Ovary (tissue), 3 donors: ENCODE results near the gene POU6F2.

Experiments
- EP300 ChIP-seq: sonication (generic); formaldehyde crosslinking; IDR thresholded peaks from one replicate; pipeline ENCODE4 v1.6.1; 2017; ENCODE audit warnings: antibody characterized with exemption
- POLR2A ChIP-seq: fragments of 450-650 bp; IDR thresholded peaks from one replicate; pipeline ENCODE4 v1.6.1; 2017; ENCODE audit warnings: antibody characterized with exemption, mild to moderate bottlenecking, moderate library complexity
- TF ChIP-seq, protein P1 (sequence below), 3 donors: fragments of 450-650 bp in 2 of 3; fragments of 200-600 bp in 1 of 3; IDR thresholded peaks; one replicate each; pipeline versions ENCODE4 v1.5.1 to v1.8.0; 2016 to 2022; ENCODE audit warnings: antibody characterized with exemption in 3 of 3, mild to moderate bottlenecking in 1 of 3
- donor health status: DM: no; HTN: no; CAD: no.

DNA sequence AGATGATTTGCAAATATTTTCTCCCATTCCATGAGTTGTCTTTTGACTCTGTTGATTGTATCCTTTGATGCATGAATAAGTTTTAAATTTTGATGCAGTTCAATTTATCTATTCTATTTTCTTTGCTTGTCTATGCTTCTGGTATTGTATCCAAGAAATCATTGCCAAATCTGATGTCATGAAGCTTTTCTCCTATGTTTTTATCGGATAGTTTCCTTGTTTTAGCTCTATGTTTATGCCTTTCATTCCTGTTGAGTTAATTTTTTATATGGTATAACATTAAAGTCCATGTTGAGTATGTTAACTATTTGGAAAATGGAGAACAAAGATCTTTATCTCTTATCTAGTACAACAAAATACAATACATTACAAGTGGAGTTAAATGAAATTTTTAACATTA is 41.1 kb upstream of the POU6F2 start:
- TF ChIP-seq, protein P1, sequence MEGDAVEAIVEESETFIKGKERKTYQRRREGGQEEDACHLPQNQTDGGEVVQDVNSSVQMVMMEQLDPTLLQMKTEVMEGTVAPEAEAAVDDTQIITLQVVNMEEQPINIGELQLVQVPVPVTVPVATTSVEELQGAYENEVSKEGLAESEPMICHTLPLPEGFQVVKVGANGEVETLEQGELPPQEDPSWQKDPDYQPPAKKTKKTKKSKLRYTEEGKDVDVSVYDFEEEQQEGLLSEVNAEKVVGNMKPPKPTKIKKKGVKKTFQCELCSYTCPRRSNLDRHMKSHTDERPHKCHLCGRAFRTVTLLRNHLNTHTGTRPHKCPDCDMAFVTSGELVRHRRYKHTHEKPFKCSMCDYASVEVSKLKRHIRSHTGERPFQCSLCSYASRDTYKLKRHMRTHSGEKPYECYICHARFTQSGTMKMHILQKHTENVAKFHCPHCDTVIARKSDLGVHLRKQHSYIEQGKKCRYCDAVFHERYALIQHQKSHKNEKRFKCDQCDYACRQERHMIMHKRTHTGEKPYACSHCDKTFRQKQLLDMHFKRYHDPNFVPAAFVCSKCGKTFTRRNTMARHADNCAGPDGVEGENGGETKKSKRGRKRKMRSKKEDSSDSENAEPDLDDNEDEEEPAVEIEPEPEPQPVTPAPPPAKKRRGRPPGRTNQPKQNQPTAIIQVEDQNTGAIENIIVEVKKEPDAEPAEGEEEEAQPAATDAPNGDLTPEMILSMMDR (IDR thresholded peaks at IDR 0.05): no peak
- no peak for TF ChIP-seq POLR2A
- TF ChIP-seq EP300: no peak
